Stimulated activated naive CD4-positive, alpha-beta T cell treated with Interleukin-2 at 50 U/mL for 16 hours (primary cell): ENCODE data around the gene ABCA13.

ENCODE experiments used
- DNase-seq: peaks from one replicate; lab custom pipeline; 2025; lab: John Stamatoyannopoulos, UW

Gene ABCA13

GRCh38 chr7:48380921-48381320 is 209.7 kb downstream of the ABCA13 start:
- DNase-seq, result no peak

GRCh38 chr7:48381571-48381970 is 210.3 kb downstream of the ABCA13 start:
- DNase-seq, result no peak

GRCh38 chr7:48384180-48384752 is 213.0 kb downstream of the ABCA13 start:
- DNase-seq, result no peak

GRCh38 chr7:48387932-48388331 is 216.7 kb downstream of the ABCA13 start:
- no peak for DNase-seq

- DNase-seq, result no peak
Observed at GRCh38 chr7:48388911-48389310, 217.7 kb downstream of the ABCA13 start.

- no peak for DNase-seq
Observed at GRCh38 chr7:48389977-48390376, 218.7 kb downstream of the ABCA13 start.

- DNase-seq, result no peak
Observed at GRCh38 chr7:48390388-48391327, 219.4 kb downstream of the ABCA13 start.

GRCh38 chr7:48398191-48398590 is 226.9 kb downstream of the ABCA13 start:
- DNase-seq, result no peak

- no peak for DNase-seq
Observed at GRCh38 chr7:48402721-48403120, 231.5 kb downstream of the ABCA13 start.

GRCh38 chr7:48408731-48409130 is 237.5 kb downstream of the ABCA13 start:
- DNase-seq, result no peak

GRCh38 chr7:48411619-48412018 is 240.4 kb downstream of the ABCA13 start:
- no peak for DNase-seq

GRCh38 chr7:48414011-48414732 is 242.9 kb downstream of the ABCA13 start:
- no peak for DNase-seq

- DNase-seq, result no peak
Observed at GRCh38 chr7:48416327-48416908, 245.2 kb downstream of the ABCA13 start.

- no peak for DNase-seq
Observed at GRCh38 chr7:48419401-48419800, 248.1 kb downstream of the ABCA13 start.

GRCh38 chr7:48420206-48420605 is 248.9 kb downstream of the ABCA13 start:
- no peak for DNase-seq

GRCh38 chr7:48421357-48421756 is 250.1 kb downstream of the ABCA13 start:
- DNase-seq, result no peak

- DNase-seq, result no peak
Observed at GRCh38 chr7:48424731-48425130, 253.5 kb downstream of the ABCA13 start.

GRCh38 chr7:48426331-48426965 is 255.2 kb downstream of the ABCA13 start:
- no peak for DNase-seq

GRCh38 chr7:48426966-48427555 is 255.8 kb downstream of the ABCA13 start:
- DNase-seq, result no peak

GRCh38 chr7:48427671-48428070 is 256.4 kb downstream of the ABCA13 start:
- no peak for DNase-seq

GRCh38 chr7:48428091-48428684 is 256.9 kb downstream of the ABCA13 start:
- no peak for DNase-seq
